GM12878 (cell line): Measurements from ENCODE around the gene CPNE6. TPM values are rescaled to one million over a fixed set of nuclear protein-coding genes. Genes with fewer than 3 reads are reported as not detected.

Experiments used
- BCLAF1 ChIP-seq: fragments of 450-650 bp; IDR thresholded peaks from 2 replicates; pipeline ENCODE4 v1.6.1; 2017; ENCODE audit warnings: antibody characterized with exemption, mild to moderate bottlenecking, moderate library complexity
- CEBPB ChIP-seq, 2 experiments: fragments of 150-350 bp in 1 of 2; IDR thresholded peaks; 2 replicates each; pipeline ENCODE4 v1.6.1; 2012 to 2014; ENCODE audit warnings: low read depth in 2 of 2, low read length in 2 of 2, borderline replicate concordance in 1 of 2, inconsistent platforms in 1 of 2
- CHD1 ChIP-seq: IDR thresholded peaks from 2 replicates; pipeline ENCODE4 v1.6.1; 2012; ENCODE audit warnings: low read depth, low read length, improper control_type of control experiment
- CREM ChIP-seq: IDR thresholded peaks from 2 replicates; pipeline ENCODE4 v1.6.1; 2014; ENCODE audit warnings: antibody characterized with exemption, low read depth
- CTCF ChIP-seq, 3 experiments: IDR thresholded peaks in 2 of 3; conservative IDR thresholded peaks in 1 of 3; 2 replicates each; pipeline ENCODE4 v1.5.1; 2011; ENCODE audit warnings: low read depth in 3 of 3, low read length in 3 of 3, mild to moderate bottlenecking in 3 of 3, control low read depth in 2 of 3, moderate library complexity in 2 of 3, inconsistent platforms in 1 of 3, mixed read lengths in 1 of 3; ENCODE audit not compliant: control insufficient read depth in 2 of 3, insufficient read depth in 1 of 3; ENCODE audit errors: extremely low read depth in 1 of 3
- EGR1 ChIP-seq, 2 experiments: IDR thresholded peaks; 1 replicate in 1 of 2; 2 replicates in 1 of 2; pipeline ENCODE4 v1.6.1; 2011 to 2012; ENCODE audit warnings: low read depth in 2 of 2, low read length in 2 of 2, borderline replicate concordance in 1 of 2, mild to moderate bottlenecking in 1 of 2, moderate library complexity in 1 of 2
- EZH2 ChIP-seq: IDR thresholded peaks from 2 replicates; pipeline ENCODE4 v1.6.1; 2012; ENCODE audit warnings: low read depth, mild to moderate bottlenecking, control low read depth, inconsistent platforms, low read length, borderline replicate concordance; ENCODE audit not compliant: control insufficient read depth
- FOXM1 ChIP-seq: IDR thresholded peaks from 2 replicates; pipeline ENCODE4 v1.6.1; 2012; ENCODE audit warnings: low read depth, mild to moderate bottlenecking, inconsistent platforms, low read length, moderate library complexity
- GATAD2B ChIP-seq: fragments of 450-650 bp; conservative IDR thresholded peaks from 2 replicates; pipeline ENCODE4 v1.6.1; 2017; ENCODE audit warnings: low read depth, mild to moderate bottlenecking, moderate library complexity
- IRF3 ChIP-seq: fragments of 450-650 bp; IDR thresholded peaks from 2 replicates; pipeline ENCODE4 v1.6.1; 2014; ENCODE audit warnings: mild to moderate bottlenecking
- JUND ChIP-seq: IDR thresholded peaks from 2 replicates; pipeline ENCODE4 v1.6.1; 2012; ENCODE audit warnings: low read depth, mild to moderate bottlenecking, low read length, improper control_type of control experiment, moderate library complexity
- MEF2B ChIP-seq: fragments of 450-650 bp; IDR thresholded peaks from 2 replicates; pipeline ENCODE4 v1.6.1; 2018; ENCODE audit warnings: mild to moderate bottlenecking, moderate library complexity; ENCODE audit not compliant: partially characterized antibody, poor library complexity, severe bottlenecking
- MLLT1 ChIP-seq: fragments of 450-650 bp; IDR thresholded peaks from 2 replicates; pipeline ENCODE4 v1.6.1; 2016; ENCODE audit warnings: mild to moderate bottlenecking
- MTA3 ChIP-seq: IDR thresholded peaks from 2 replicates; pipeline ENCODE4 v1.6.1; 2012; ENCODE audit warnings: low read length, inconsistent platforms, borderline replicate concordance
- POU2F2 ChIP-seq: IDR thresholded peaks from 3 replicates; pipeline ENCODE4 v1.6.1; 2011; ENCODE audit warnings: low read depth, mild to moderate bottlenecking, low read length, borderline replicate concordance
- RAD21 ChIP-seq: IDR thresholded peaks from 2 replicates; pipeline ENCODE4 v1.6.1; 2011; ENCODE audit warnings: mild to moderate bottlenecking, low read depth, low read length, moderate library complexity; ENCODE audit not compliant: insufficient read depth
- RFX5 ChIP-seq: IDR thresholded peaks from 2 replicates; pipeline ENCODE4 v1.6.1; 2011; ENCODE audit warnings: low read depth, low read length, improper control_type of control experiment
- SIN3A ChIP-seq: IDR thresholded peaks from 2 replicates; pipeline ENCODE4 v1.6.1; 2012; ENCODE audit warnings: low read depth, low read length, improper control_type of control experiment
- SMARCA5 ChIP-seq: fragments of 450-650 bp; IDR thresholded peaks from 2 replicates; pipeline ENCODE4 v1.6.1; 2017; ENCODE audit warnings: mild to moderate bottlenecking
- TCF7 ChIP-seq: IDR thresholded peaks from 2 replicates; pipeline ENCODE4 v1.6.1; 2014; ENCODE audit warnings: antibody characterized with exemption, borderline replicate concordance
- ZSCAN29 ChIP-seq: fragments of 450-650 bp; IDR thresholded peaks from 2 replicates; pipeline ENCODE4 v1.6.1; 2017; ENCODE audit warnings: mild to moderate bottlenecking, moderate library complexity
- polyA plus RNA-seq, 11 experiments: library from polyadenylated mRNA; depleted of rRNA in 4 of 11; unstranded in 6 of 11; stranded (reverse) in 5 of 11; fragments of >200 nt; fragmentation: Nextera tagmentation in 4 of 11; fragmentation: Illumina TruSeq in 1 of 11; extraction: Ambion mirVana in 4 of 11; extraction: Trizol in 1 of 11; gene quantifications; 1 replicate in 1 of 11; 2 replicates in 10 of 11; pipeline versions ENCODE4 v1.2.1 to v1.2.3, GENCODE V29; 2011 to 2016; ENCODE audit warnings: inconsistent platforms in 2 of 11, missing spikeins in 2 of 11, low read depth in 1 of 11
- total RNA-seq, 4 experiments: library from RNA; depleted of rRNA in 3 of 4; stranded (reverse); fragments of >200 nt in 3 of 4; fragmentation: Illumina TruSeq in 1 of 4; extraction: Trizol in 1 of 4; gene quantifications; 2 replicates each; pipeline versions ENCODE4 v1.2.1 to v1.2.3, GENCODE V29; 2013 to 2021

The CPNE6 gene
- total and polyA plus RNA-seq, 10 of the 15 experiments (the other 5 are each of a cell fraction or from before 2014, with no cell fraction given) = 0.06 to 0.43 (median 0.18) TPM; not detected in 3

- TF ChIP-seq BCLAF1 (no peak), SIN3A (peak; percentile 48; the same call in 1 of the 2 replicates), POU2F2 (peak; percentile 8; the same call in 2 of the 3 replicates), EZH2 (no peak), RFX5 (no peak), TCF7 (peak; percentile 64; the same call in 1 of the 2 replicates), MEF2B (peak; percentile 67), FOXM1 (no peak), EGR1 (IDR thresholded peaks at IDR 0.05; ENCODE audit: borderline replicate concordance in 1 of 2, low read depth in 2 of 2, low read length in 2 of 2) (peak in 1 of 2 experiments; percentile 89; a peak in 2 of 3 replicates), CHD1 (0 out of 2 replicates have a peak, but pooled peaks have one; percentile 21), MTA3 (no peak), CEBPB (IDR thresholded peaks at IDR 0.05; ENCODE audit: borderline replicate concordance in 1 of 2, low read depth in 2 of 2, low read length in 2 of 2) (no peak), CREM (peak; percentile 51), JUND (no peak), CTCF (IDR thresholded peaks at IDR 0.05 in 2 of 3, conservative IDR thresholded peaks at IDR 0.05 in 1 of 3; ENCODE audit: control insufficient read depth in 2 of 3, extremely low read depth in 1 of 3, insufficient read depth in 1 of 3, low read depth in 3 of 3, low read length in 3 of 3) (no peak), RAD21 (no peak), SMARCA5 (peak; percentile 59; the same call in 1 of the 2 replicates), IRF3 (peak; percentile 79), GATAD2B (no peak), ZSCAN29 (no peak), MLLT1 (peak; percentile 79; the same call in 1 of the 2 replicates)
These were observed 42.6 kb downstream of the CPNE6 start (continued) for GRCh38 chr14:24113801-24114531.
